Fibroblast of the aortic adventitia (primary cell): ENCODE data around the gene BCL2A1. TPM values are rescaled to one million over a fixed set of nuclear protein-coding genes. Genes with fewer than 3 reads are reported as not detected.
A peak's percentile ranks its signal among the peaks of the same experiment; 100 is the strongest.

Experiments
- DNase-seq: peaks from one replicate; pipeline ENCODE4 v3.0.0-alpha.2; 2010; ENCODE audit warnings: low read depth
- H3K4me3 ChIP-seq: 2 replicates; pipeline ENCODE4 v1.5.1; 2011; ENCODE audit warnings: low read depth, mild to moderate bottlenecking, control low read depth, low read length, moderate library complexity
- CTCF ChIP-seq: IDR thresholded peaks from 2 replicates; pipeline ENCODE4 v1.5.1; 2011; ENCODE audit warnings: mild to moderate bottlenecking, low read length, control low read depth, inconsistent platforms; ENCODE audit not compliant: insufficient read depth
- total RNA-seq: library from RNA; depleted of rRNA; stranded (reverse); fragments of >200 nt; gene quantifications from 2 replicates; pipeline ENCODE4 v1.2.3, GENCODE V29; 2012; ENCODE audit warnings: low replicate concordance

BCL2A1 gene
- total RNA-seq, 1 donor: 0.81 TPM

GRCh38 chr15:79924379-79924778 lies 46.6 kb downstream of the BCL2A1 start:
- no peak for TF ChIP-seq CTCF
- DNase-seq: no peak

DNA sequence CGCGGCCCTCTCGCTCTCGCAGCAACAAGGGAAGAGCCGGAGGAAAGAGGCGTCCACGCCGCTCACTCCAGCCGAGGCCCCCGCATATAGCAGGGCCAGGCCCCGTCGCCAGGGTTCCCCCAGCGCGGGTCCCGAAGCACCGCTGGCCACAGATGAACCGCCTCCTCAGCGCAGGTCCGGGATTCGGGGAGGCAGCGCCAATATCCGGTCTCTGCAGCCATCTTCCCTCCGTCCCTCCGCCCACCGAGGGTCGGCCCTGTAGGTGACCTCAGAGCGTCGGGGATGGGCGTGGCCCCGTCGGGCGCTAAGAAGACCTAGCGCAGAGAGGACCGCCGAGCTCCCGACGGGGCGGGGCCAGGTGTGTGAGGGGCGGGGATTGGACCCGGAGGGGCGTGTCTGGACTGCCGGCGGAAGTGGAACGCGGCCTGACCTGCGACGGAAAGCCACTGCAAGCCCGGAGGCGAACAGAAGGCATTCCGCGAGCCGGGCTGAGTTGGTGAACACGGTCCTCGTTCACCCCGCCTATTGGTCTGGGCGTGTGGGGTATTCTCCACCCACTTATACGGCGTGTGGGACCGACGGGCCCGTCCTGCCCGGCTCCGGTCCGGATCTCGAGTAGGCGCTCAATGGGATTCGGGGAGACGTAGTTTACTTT lies 47.4 kb downstream of the BCL2A1 start:
- peak overlapping the region; percentile 86 for H3K4me3 ChIP-seq
- peak; percentile 88 for DNase-seq
- no peak for TF ChIP-seq CTCF

More at GRCh38 chr15:79924379-79924778, 46.6 kb downstream of the BCL2A1 start:
- peak overlapping the region; percentile 86 for H3K4me3 ChIP-seq

DNA sequence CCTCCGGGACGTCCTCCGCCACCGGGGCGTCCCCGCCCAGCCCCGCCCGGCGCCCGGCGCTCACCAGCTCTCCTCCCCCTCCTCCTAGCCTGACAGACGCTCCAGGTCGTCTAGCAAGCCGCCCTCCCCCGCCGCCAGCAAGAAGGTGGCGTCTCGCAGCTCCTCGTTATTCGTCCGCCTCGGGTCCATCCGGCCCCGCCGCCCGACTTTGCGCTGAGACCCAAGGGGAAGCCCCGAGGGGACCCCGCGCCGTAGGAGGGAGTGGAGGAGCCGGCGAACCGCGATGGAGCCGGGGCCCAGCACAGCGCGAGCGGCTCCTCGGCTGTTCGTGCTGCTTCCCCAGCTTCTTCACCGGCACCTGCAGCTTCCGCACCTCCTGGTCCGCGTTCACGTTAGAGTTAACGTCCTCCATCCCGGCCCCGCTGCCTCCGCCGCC lies 47.9 kb downstream of the BCL2A1 start:
- no peak for TF ChIP-seq CTCF
- peak; percentile 22 for DNase-seq
- peak overlapping the region; percentile 86 for H3K4me3 ChIP-seq

GRCh38 chr15:79922512-79923078 lies 48.4 kb downstream of the BCL2A1 start:
- peak overlapping the region; percentile 86 for H3K4me3 ChIP-seq
- DNase-seq: no peak
- no peak for TF ChIP-seq CTCF

DNA sequence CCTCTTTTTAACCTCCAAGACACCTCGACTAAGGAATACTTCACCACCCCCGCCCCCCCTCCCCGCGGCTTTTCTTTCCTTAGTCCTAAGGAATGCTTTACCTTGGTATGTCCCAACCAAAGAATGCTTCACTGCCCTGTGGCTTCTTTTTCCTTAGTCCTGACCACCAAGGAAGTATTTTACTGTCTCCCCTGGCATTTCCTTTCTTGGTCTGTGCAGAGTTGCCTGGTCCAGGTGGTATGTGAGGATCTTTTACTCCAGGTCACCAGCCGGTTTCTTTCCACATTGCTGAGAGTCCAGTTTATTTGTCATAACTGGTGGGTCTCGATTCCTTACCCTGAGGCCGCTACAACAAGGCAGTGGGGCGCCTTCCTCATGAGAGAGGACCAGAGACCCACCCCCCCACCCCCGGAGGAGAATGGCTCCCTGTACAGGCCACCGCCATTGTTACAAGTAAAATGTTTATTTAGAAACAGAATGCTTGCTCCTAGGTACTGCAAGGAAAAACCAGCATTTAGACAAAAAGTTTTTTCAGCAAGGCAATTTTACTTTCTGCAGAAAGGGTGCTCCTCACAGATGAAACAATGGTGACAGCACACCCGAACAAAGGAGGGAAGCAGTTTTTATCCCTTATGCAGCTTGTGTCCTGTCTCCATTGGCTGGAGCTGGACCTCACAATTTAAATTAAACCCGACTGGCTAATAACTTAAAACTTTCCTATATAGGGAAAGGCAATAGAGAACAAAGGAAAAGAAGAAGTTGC lies 51.1 kb downstream of the BCL2A1 start:
- H3K4me3 ChIP-seq: no peak overlapping the region
- DNase-seq: no peak
- no peak for TF ChIP-seq CTCF

- TF ChIP-seq CTCF: no peak
- no peak for DNase-seq
- no peak overlapping the region for H3K4me3 ChIP-seq
Measured at GRCh38 chr15:79919090-79919748, 51.8 kb downstream of the BCL2A1 start.
